GM18520 (cell line): ENCODE measurements around the gene LRBA.

ENCODE experiments used
- ATAC-seq: cut with Tn5 transposase; IDR thresholded peaks from one replicate; pipeline ENCODE4 v1.9.1; 2021; ENCODE audit not compliant: unreplicated experiment

LRBA gene

GRCh38 chr4:150818661-150819060 is 196.4 kb downstream of the LRBA start:
- no peak for ATAC-seq

GRCh38 chr4:150817804-150818528 is 197.1 kb downstream of the LRBA start:
- no peak for ATAC-seq

GRCh38 chr4:150817017-150817416 is 198.1 kb downstream of the LRBA start:
- no peak for ATAC-seq

- no peak for ATAC-seq
These were observed 198.6 kb downstream of the LRBA start for GRCh38 chr4:150816491-150816890.

GRCh38 chr4:150814873-150815272 is 200.2 kb downstream of the LRBA start:
- no peak for ATAC-seq

- ATAC-seq, result no peak
These were observed 209.7 kb downstream of the LRBA start for GRCh38 chr4:150805183-150806025.

- ATAC-seq, result no peak
These were observed 213.3 kb downstream of the LRBA start for GRCh38 chr4:150801833-150802232.

- ATAC-seq, result no peak
These were observed 215.9 kb downstream of the LRBA start for GRCh38 chr4:150799207-150799606.

GRCh38 chr4:150794706-150795105 is 220.4 kb downstream of the LRBA start:
- no peak for ATAC-seq

GRCh38 chr4:150789864-150790263 is 225.2 kb downstream of the LRBA start:
- ATAC-seq, result no peak

- no peak for ATAC-seq
These were observed 230.1 kb downstream of the LRBA start for GRCh38 chr4:150784939-150785338.

GRCh38 chr4:150784305-150784704 is 230.8 kb downstream of the LRBA start:
- no peak for ATAC-seq

GRCh38 chr4:150782921-150783320 is 232.2 kb downstream of the LRBA start:
- no peak for ATAC-seq

GRCh38 chr4:150782311-150782710 is 232.8 kb downstream of the LRBA start:
- no peak for ATAC-seq

GRCh38 chr4:150781191-150781590 is 233.9 kb downstream of the LRBA start:
- no peak for ATAC-seq

- no peak for ATAC-seq
These were observed 235.4 kb downstream of the LRBA start for GRCh38 chr4:150779707-150780106.

GRCh38 chr4:150773729-150774449 is 241.2 kb downstream of the LRBA start:
- ATAC-seq, result no peak

- no peak for ATAC-seq
These were observed 242.1 kb downstream of the LRBA start for GRCh38 chr4:150773032-150773431.

GRCh38 chr4:150771382-150771781 is 243.7 kb downstream of the LRBA start:
- no peak for ATAC-seq

GRCh38 chr4:150769845-150770244 is 245.2 kb downstream of the LRBA start:
- ATAC-seq, result no peak

GRCh38 chr4:150769248-150769647 is 245.8 kb downstream of the LRBA start:
- peak; percentile 72 for ATAC-seq

GRCh38 chr4:150768497-150768896 is 246.6 kb downstream of the LRBA start:
- ATAC-seq, result no peak
